HFF-Myc (cell line): ENCODE results near the gene DPP10.
"Not testable (repeated sequence)": the region's sequence is repeated elsewhere in the genome, so short reads cannot be mapped to it uniquely, and the experiment has no call there.

Source experiments
- DNase-seq: peaks from one replicate; pipeline ENCODE4 v3.0.0-alpha.2; 2011; ENCODE audit warnings: low read depth; ENCODE audit errors: extremely low read depth
- H3K4me3 ChIP-seq: replicated peaks from 2 replicates; pipeline ENCODE4 v1.5.1; 2011; ENCODE audit warnings: low read depth, mild to moderate bottlenecking, control low read depth, low read length
- CTCF ChIP-seq: IDR thresholded peaks from 2 replicates; pipeline ENCODE4 v1.5.1; 2012; ENCODE audit warnings: mild to moderate bottlenecking, low read depth, low read length, control low read depth; ENCODE audit errors: missing control alignments

The DPP10 gene

GRCh38 chr2:114968748-114969400 is 526.4 kb downstream of the DPP10 start:
- TF ChIP-seq CTCF: no peak
- H3K4me3 ChIP-seq: no peak overlapping the region
- DNase-seq: no peak

- H3K4me3 ChIP-seq, DNase-seq: not testable (repeated sequence)
Measured at GRCh38 chr2:115004321-115004720, 561.9 kb downstream of the DPP10 start.

- no peak for TF ChIP-seq CTCF
- no peak for DNase-seq
- no peak overlapping the region for H3K4me3 ChIP-seq
Measured at GRCh38 chr2:115011721-115012120, 569.3 kb downstream of the DPP10 start.

- not testable (repeated sequence) for DNase-seq, H3K4me3 ChIP-seq
Measured at GRCh38 chr2:115022013-115022412, 579.6 kb downstream of the DPP10 start.

GRCh38 chr2:115034801-115035200 is 592.4 kb downstream of the DPP10 start:
- no peak overlapping the region for H3K4me3 ChIP-seq
- no peak for TF ChIP-seq CTCF
- DNase-seq: no peak

GRCh38 chr2:115036818-115037217 is 594.4 kb downstream of the DPP10 start:
- no peak for DNase-seq
- TF ChIP-seq CTCF: no peak
- no peak overlapping the region for H3K4me3 ChIP-seq

- no peak for TF ChIP-seq CTCF
- DNase-seq: no peak
- no peak overlapping the region for H3K4me3 ChIP-seq
Measured at GRCh38 chr2:115057473-115057872, 615.0 kb downstream of the DPP10 start.

GRCh38 chr2:115070002-115070401 is 627.6 kb downstream of the DPP10 start:
- DNase-seq: no peak
- TF ChIP-seq CTCF: no peak
- H3K4me3 ChIP-seq: no peak overlapping the region
